Measurements from ENCODE around the gene GAB2. TPM values are rescaled to one million over a fixed set of nuclear protein-coding genes. Genes with fewer than 3 reads are reported as not detected.

The GAB2 gene
- total RNA-seq, 4 donors from 2014 or later = 22.5 to 32.8 (median 30.1) TPM

- DNase-seq (ENCODE audit: low spot score in 2 of 2) = no peak
- no peak for TF ChIP-seq POLR2A (IDR thresholded peaks at IDR 0.05)
- TF ChIP-seq, protein P1, sequence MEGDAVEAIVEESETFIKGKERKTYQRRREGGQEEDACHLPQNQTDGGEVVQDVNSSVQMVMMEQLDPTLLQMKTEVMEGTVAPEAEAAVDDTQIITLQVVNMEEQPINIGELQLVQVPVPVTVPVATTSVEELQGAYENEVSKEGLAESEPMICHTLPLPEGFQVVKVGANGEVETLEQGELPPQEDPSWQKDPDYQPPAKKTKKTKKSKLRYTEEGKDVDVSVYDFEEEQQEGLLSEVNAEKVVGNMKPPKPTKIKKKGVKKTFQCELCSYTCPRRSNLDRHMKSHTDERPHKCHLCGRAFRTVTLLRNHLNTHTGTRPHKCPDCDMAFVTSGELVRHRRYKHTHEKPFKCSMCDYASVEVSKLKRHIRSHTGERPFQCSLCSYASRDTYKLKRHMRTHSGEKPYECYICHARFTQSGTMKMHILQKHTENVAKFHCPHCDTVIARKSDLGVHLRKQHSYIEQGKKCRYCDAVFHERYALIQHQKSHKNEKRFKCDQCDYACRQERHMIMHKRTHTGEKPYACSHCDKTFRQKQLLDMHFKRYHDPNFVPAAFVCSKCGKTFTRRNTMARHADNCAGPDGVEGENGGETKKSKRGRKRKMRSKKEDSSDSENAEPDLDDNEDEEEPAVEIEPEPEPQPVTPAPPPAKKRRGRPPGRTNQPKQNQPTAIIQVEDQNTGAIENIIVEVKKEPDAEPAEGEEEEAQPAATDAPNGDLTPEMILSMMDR (IDR thresholded peaks at IDR 0.05) = no peak
- intact Hi-C loops (cut with DNase I; ENCODE audit: low total_unique reads) = no loop called here
- WGBS, 2 donors = 72 to 79% methylated on average over 9 of the region's 9 CpGs
- no peak overlapping the region for H3K4me3 ChIP-seq (ENCODE audit: low read depth, poor library complexity, severe bottlenecking)
Measured at GRCh38 chr11:78292109-78292803, 125.4 kb downstream of the GAB2 start.

- TF ChIP-seq, protein P1 (IDR thresholded peaks at IDR 0.05) = no peak
- no peak for TF ChIP-seq POLR2A (IDR thresholded peaks at IDR 0.05)
- H3K4me3 ChIP-seq (ENCODE audit: low read depth, poor library complexity, severe bottlenecking) = no peak overlapping the region
- WGBS, 2 donors = 93 to 96% methylated on average over 6 of the region's 6 CpGs
- intact Hi-C loops (cut with DNase I; ENCODE audit: low total_unique reads) = no loop called here
- DNase-seq (ENCODE audit: low spot score in 2 of 2) = no peak
Measured at GRCh38 chr11:78291503-78292108, 126.0 kb downstream of the GAB2 start.

DNA sequence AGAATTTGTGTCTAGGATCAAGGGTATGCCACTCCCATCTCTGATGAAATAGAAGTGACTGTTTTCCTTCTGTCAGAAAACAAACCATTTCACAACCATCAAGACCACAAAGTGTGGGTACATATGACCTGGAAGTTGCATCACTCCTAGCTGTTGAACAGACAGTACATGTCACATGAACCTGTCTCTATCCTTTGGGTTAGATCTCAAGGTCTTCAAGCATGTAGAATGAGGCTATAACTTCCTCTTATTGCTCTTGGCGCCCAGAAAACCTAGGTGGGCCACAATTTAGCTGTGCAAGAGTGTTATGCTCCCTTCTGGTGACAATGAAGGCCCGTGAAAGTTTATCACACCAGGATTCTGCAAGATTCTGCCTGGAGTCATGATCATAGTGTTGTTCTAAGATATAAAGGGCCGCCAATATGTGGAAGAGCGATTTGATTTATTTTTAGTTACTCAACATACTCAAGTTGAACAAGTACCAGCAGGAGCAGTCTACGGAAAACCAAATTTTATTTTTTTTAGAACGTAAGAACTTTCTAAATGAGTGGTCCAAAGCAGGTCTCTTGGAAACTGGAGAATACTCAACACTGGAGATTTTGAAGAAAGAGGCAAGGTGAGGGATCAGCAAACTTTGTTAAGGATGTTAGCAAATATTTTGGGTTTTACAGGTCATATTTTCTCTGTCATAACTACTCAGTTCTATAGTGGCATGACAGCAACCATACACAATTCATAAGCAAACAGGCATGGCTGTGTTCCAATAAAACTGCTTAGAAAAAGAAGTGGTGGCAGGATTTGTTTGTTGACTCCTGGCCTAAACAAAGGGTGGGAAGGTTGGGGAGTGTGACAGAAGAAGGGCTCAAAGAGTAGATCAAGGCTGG is 127.1 kb downstream of the GAB2 start:
- TF ChIP-seq, protein P1 (IDR thresholded peaks at IDR 0.05) = no peak
- TF ChIP-seq POLR2A (IDR thresholded peaks at IDR 0.05) = no peak
- H3K4me3 ChIP-seq (ENCODE audit: low read depth, poor library complexity, severe bottlenecking) = no peak overlapping the region
- intact Hi-C loops (cut with DNase I; ENCODE audit: low total_unique reads) = no loop called here
- DNase-seq (ENCODE audit: low spot score in 2 of 2) = peak in 1 of 2 donors; percentile 85
- 80 to 82% methylated on average over 6 of the region's 6 CpGs for WGBS, 2 donors

DNA sequence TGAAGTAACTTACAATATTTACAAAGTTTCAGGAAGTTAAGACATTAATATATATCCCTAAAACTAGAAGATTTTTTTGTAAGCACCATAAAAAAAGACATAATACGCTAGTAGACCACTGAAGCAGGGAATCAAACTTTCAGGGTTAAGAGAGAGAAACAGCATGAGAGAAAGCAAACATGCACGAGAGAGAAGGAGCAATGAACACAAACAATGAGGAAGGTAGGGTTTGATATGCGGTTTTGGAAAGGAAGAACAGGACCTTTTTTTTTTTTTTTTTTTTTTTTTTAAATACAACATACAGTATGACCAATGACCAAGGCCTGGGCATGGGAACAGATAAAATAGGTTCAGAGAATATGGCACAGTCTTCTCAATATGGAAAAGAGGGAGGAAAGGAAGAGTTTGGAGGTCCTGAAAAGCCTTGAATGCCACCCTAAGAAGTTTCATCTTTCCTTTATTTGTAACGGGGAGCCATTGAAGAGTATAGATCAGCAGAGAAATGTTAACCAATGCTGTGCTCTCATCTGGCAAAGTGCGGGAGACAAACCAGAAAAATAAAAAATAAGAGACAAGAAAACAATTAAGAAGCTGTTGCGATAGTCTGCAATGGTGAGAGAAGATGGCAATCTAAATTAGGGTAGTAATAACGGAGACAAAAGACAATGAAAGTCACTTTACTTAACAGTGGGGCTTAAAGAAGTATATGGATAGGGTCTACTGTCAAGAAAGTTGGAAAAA is 127.9 kb downstream of the GAB2 start:
- intact Hi-C loops (cut with DNase I; ENCODE audit: low total_unique reads) = no loop called here
- DNase-seq (ENCODE audit: low spot score in 2 of 2) = no peak
- no peak for TF ChIP-seq POLR2A (IDR thresholded peaks at IDR 0.05)
- TF ChIP-seq, protein P1 (IDR thresholded peaks at IDR 0.05) = no peak
- no peak overlapping the region for H3K4me3 ChIP-seq (ENCODE audit: low read depth, poor library complexity, severe bottlenecking)
- WGBS, 2 donors = 71 to 81% methylated on average over 7 of the region's 7 CpGs

DNA sequence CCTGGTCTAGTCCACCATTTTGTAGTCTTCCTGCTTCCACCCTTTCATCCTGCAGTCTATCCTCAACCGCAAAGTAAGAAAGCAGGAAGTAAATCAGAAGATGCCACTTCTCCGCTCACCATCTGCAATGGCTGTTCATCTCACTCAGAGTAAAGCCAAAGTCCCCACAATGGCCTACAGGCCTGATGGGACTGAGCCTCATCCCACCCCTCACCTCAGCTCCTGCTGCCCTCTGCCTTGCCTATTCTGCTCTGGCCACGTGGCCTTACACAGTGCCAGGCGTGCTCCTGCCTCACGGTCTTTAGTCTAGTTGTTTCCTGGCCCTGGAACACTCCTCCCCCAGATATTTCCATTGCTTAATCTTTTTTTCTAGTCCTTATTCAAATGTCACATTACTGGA is 133.4 kb downstream of the GAB2 start:
- no peak for DNase-seq (ENCODE audit: low spot score in 2 of 2)
- 90 to 95% methylated on average over 5 of the region's 5 CpGs for WGBS, 2 donors

More for the DNA sequence above, 133.4 kb downstream of the GAB2 start:
- intact Hi-C loops (cut with DNase I; ENCODE audit: low total_unique reads) = no loop called here
- no peak overlapping the region for H3K4me3 ChIP-seq (ENCODE audit: low read depth, poor library complexity, severe bottlenecking)
- TF ChIP-seq, protein P1 (IDR thresholded peaks at IDR 0.05) = no peak
- TF ChIP-seq POLR2A (IDR thresholded peaks at IDR 0.05) = no peak

Measured in lower leg skin (tissue), 4 donors.